ENCODE measurements around the gene CNPY2. TPM values are rescaled to one million over a fixed set of nuclear protein-coding genes. Genes with fewer than 3 reads are reported as not detected.
"Not testable (repeated sequence)": the region's sequence is repeated elsewhere in the genome, so short reads cannot be mapped to it uniquely, and the experiment has no call there.

Gene CNPY2
- total RNA-seq, 1 donor = 76.1 TPM

DNA sequence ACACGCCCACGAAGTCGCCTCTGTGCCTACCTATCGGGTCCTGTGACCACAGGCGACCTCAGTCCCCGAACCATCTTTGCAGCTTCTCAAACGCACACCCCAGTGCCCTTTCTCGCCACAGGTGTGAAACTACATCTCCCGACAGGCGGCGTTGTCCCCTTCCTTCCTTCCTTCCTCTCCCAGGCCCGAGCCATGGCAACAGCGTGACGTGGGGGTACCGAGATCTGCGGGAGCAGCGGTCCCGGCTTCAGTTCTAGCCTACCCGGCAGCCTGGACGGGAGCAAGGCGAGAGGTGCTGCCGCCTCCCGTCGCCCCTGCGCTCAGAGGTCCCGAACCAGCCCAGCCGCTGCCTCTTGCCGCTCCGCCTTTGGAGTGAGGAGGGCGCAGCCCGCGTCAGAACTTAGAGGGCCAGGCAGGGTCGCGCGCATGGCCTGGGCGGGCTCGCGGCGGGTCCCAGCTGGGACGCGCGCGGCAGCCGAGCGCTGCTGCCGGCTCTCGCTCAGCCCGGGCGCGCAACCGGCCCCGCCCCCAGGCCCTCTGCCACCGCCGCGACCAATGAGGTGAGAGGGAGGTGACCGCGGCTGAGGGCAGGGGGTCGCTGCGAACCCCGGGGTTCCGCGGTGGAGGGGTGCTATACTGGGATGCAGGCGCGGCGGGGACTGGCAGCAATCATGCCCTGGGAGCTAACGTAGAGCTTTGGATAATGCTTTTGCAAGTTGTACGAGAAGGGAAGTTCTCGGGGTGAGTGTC lies 48.9 kb downstream of the CNPY2 start, which contains the start of gene COQ10A:
TSS of gene COQ10A (plus strand) at position 250 of the 750 bp plus-strand sequence. CDS start at position 427, 177 bp downstream.
- H3K4me3 ChIP-seq (ENCODE audit: low read depth, low read length) = peak within 1 kb of the TSS; percentile 83
- peak; percentile 80 for TF ChIP-seq CTCF (IDR thresholded peaks at IDR 0.05; ENCODE audit: insufficient read depth, low read length)
- peak; percentile 83 for DNase-seq (ENCODE audit: low read depth)

DNA sequence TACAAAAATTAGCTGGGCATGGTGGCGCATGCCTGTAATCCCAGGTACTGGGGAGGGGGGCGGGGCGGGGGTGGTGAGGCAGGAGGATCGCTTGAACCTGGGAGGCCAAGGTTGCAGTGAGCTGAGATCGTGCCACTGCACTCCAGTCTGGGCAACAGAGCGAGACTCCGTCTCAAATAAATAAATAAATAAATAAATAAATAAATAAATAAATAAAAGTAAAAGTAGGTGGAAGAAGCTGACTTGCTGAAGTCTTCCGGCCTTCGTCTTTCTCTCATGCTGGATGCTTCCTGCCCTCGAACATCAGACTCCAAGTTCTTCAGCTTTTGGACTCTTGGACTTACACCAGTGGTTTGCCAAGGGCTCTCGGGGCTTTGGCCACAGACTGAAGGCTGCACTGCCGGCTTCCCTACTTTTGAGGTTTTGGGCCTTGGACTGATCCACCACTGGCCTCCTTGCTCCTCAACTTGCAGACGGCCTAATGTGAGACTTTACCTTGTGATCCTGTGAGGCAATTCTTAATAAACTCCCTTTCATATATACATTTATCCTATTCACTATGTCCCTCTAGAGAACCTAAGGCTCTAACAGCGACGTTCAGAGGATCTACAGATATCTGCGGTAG lies 49.6 kb downstream of the CNPY2 start:
- peak overlapping the region; percentile 83 for H3K4me3 ChIP-seq (ENCODE audit: low read depth, low read length)
- DNase-seq (ENCODE audit: low read depth) = not testable (repeated sequence)

- H3K4me3 ChIP-seq (ENCODE audit: low read depth, low read length); DNase-seq (ENCODE audit: low read depth): not testable (repeated sequence)
Observed at GRCh38 chr12:56262955-56263354, 52.8 kb downstream of the CNPY2 start.

DNA sequence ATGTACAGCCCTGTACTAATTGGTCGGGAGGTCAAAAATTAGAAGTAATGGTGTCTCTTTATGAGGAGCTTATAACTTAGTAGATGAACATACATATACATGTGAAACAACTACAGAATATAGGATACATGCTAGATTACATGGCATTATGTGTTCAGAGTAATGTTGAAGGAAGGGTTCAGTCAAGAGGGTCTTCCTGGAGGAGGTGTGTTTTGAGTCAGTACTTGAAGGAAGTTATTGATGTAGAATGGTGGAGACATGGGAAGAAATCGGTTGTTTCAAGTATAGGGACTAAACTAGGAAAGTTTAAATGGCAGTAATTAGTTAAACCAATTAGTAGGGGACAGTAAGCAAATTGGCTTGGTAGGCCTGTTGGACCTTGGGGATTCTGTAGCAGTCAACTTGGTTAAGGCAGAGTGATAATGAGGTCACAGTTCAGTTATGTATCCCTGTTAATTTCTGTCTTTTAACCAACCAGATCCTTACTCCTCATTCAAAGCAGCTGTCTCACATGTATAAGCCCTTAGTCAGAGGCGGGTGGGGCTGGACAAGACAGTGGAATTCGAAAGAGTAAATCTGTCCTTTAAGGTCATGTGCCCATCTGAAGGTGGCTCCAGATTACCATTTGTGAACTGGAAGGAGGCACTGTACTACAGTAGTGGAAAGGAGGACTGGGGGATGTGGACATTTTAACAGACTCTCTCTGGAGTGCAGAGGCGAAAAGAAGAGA lies 54.1 kb downstream of the CNPY2 start:
- H3K4me3 ChIP-seq (ENCODE audit: low read depth, low read length) = no peak overlapping the region
- TF ChIP-seq CTCF (IDR thresholded peaks at IDR 0.05; ENCODE audit: insufficient read depth, low read length) = no peak
- DNase-seq (ENCODE audit: low read depth) = peak; percentile 65

GRCh38 chr12:56260921-56261320 lies 54.9 kb downstream of the CNPY2 start:
- DNase-seq (ENCODE audit: low read depth) = no peak
- no peak for TF ChIP-seq CTCF (IDR thresholded peaks at IDR 0.05; ENCODE audit: insufficient read depth, low read length)

DNA sequence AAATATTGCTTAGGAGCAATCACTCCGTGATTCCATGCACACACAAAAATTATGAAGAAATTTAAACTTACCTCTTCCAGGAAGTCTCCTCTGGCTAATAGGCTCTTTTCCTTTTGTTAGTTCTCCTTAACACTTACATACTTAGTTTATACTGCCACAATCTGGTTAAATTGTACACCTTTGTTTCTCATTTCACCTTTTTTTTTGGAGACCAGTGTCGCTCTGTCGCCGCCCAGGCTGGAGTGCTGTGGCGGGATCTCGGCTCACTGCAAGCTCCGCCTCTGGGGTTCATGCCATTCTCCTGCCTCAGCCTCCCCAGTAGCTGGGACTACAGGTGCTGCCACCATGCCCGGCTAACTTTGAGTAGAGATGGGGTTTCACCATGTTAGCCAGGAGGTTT lies 55.4 kb downstream of the CNPY2 start:
- no peak for TF ChIP-seq CTCF (IDR thresholded peaks at IDR 0.05; ENCODE audit: insufficient read depth, low read length)
- no peak overlapping the region for H3K4me3 ChIP-seq (ENCODE audit: low read depth, low read length)
- no peak for DNase-seq (ENCODE audit: low read depth)

More at GRCh38 chr12:56260921-56261320, 54.9 kb downstream of the CNPY2 start:
- no peak overlapping the region for H3K4me3 ChIP-seq (ENCODE audit: low read depth, low read length)

Small RNA genes lying within 50 kb of the gene (small RNA-seq; reads per million reads assigned to genes)
- not detected for gene RNU7-40P

Other genes starting within 250 kb of the CNPY2 start
- 1.2 and 1.5 TPM in 2 replicates for gene ERBB3, start 235.8 kb downstream of the CNPY2 start, total RNA-seq (ENCODE audit: low replicate concordance)
- 102 and 141 TPM in 2 replicates for gene PA2G4, start 211.4 kb downstream of the CNPY2 start, total RNA-seq (ENCODE audit: low replicate concordance)
- gene RPL41, start 199.4 kb downstream of the CNPY2 start, total RNA-seq (ENCODE audit: low replicate concordance) = 2,772 and 12,570 TPM in 2 replicates
- 5.9 and 7.3 TPM in 2 replicates for gene ZC3H10, start 197.7 kb downstream of the CNPY2 start, total RNA-seq (ENCODE audit: low replicate concordance)
- gene ESYT1, start 187.7 kb downstream of the CNPY2 start, total RNA-seq (ENCODE audit: low replicate concordance) = 207 and 267 TPM in 2 replicates
- 74.2 and 125 TPM in 2 replicates for gene MYL6B, start 163.4 kb downstream of the CNPY2 start, total RNA-seq (ENCODE audit: low replicate concordance)
- 1,047 and 1,209 TPM in 2 replicates for gene MYL6, start 157.6 kb downstream of the CNPY2 start, total RNA-seq (ENCODE audit: low replicate concordance)
- gene SMARCC2, start 126.5 kb downstream of the CNPY2 start, total RNA-seq (ENCODE audit: low replicate concordance) = 69.4 and 222 TPM in 2 replicates
- 75.0 and 86.0 TPM in 2 replicates for gene RNF41, start 94.1 kb downstream of the CNPY2 start, total RNA-seq (ENCODE audit: low replicate concordance)
- 13.9 and 31.5 TPM in 2 replicates for gene NABP2, start 91.6 kb downstream of the CNPY2 start, total RNA-seq (ENCODE audit: low replicate concordance)
- gene SLC39A5, start 85.9 kb downstream of the CNPY2 start, total RNA-seq (ENCODE audit: low replicate concordance) = 0.18 TPM in 1 of 2 replicates, not detected in the other
- gene ANKRD52, start 57.6 kb downstream of the CNPY2 start, total RNA-seq (ENCODE audit: low replicate concordance) = 8.7 and 20.0 TPM in 2 replicates
- gene COQ10A, start 49.0 kb downstream of the CNPY2 start, total RNA-seq (ENCODE audit: low replicate concordance) = 5.1 and 8.0 TPM in 2 replicates
- 40.9 and 117 TPM in 2 replicates for gene CS, start 15.7 kb downstream of the CNPY2 start, total RNA-seq (ENCODE audit: low replicate concordance)
- gene PAN2, start 18.0 kb upstream of the CNPY2 start, total RNA-seq (ENCODE audit: low replicate concordance) = 23.0 and 37.7 TPM in 2 replicates
- gene IL23A, start 22.9 kb upstream of the CNPY2 start, total RNA-seq (ENCODE audit: low replicate concordance) = not detected in 2 replicates
- gene STAT2, start 44.1 kb upstream of the CNPY2 start, total RNA-seq (ENCODE audit: low replicate concordance) = 268 and 280 TPM in 2 replicates
- gene APOF, start 46.9 kb upstream of the CNPY2 start, total RNA-seq (ENCODE audit: low replicate concordance) = not detected in 2 replicates
- gene TIMELESS, start 133.4 kb upstream of the CNPY2 start, total RNA-seq (ENCODE audit: low replicate concordance) = 1.6 and 15.9 TPM in 2 replicates
- not detected in 2 replicates for gene MIP, start 138.7 kb upstream of the CNPY2 start, total RNA-seq (ENCODE audit: low replicate concordance)
- 2.3 and 3.0 TPM in 2 replicates for gene SPRYD4, start 152.6 kb upstream of the CNPY2 start, total RNA-seq (ENCODE audit: low replicate concordance)
- 0.36 TPM in 1 of 2 replicates, not detected in the other for gene GLS2, start 172.2 kb upstream of the CNPY2 start, total RNA-seq (ENCODE audit: low replicate concordance)
- 7.1 and 19.2 TPM in 2 replicates for gene RBMS2, start 205.8 kb upstream of the CNPY2 start, total RNA-seq (ENCODE audit: low replicate concordance)

Measured in fibroblast of the aortic adventitia (primary cell).